IMR-90 (cell line): Measurements from ENCODE around the gene CENPT. TPM values are rescaled to one million over a fixed set of nuclear protein-coding genes. Genes with fewer than 3 reads are reported as not detected.

Source experiments
- ATAC-seq: fragments of 200-7000 bp; cut with Tn5 transposase; 2 replicates; pipeline ENCODE4 v1.9.1; 2020; ENCODE audit warnings: low read depth, mild to moderate bottlenecking, moderate library complexity
- BruUV-seq: library from RNA; stranded (reverse); fragments of 400-500 nt; replicated peaks from 2 replicates; lab custom pipeline; 2021; lab: Mats Ljungman, UMichigan
- CTCF ChIA-PET: fragments of 300-600 bp; formaldehyde crosslinking; extraction: SDS; loops from one replicate; lab custom pipeline; 2021; ENCODE audit warnings: antibody characterized with exemption; lab: Yijun Ruan, JAX
- POLR2A ChIA-PET: fragments of 300-600 bp; sonication (Branson Sonifier 250); formaldehyde crosslinking; loops from one replicate; lab custom pipeline; 2022; ENCODE audit warnings: antibody characterized with exemption; ENCODE audit not compliant: unreplicated experiment; lab: Charles Lee
- DNase-seq: peaks from one replicate; pipeline ENCODE4 v3.0.0; 2013
- H2AFZ ChIP-seq: replicated peaks from 2 replicates; pipeline ENCODE3; 2013; ENCODE audit warnings: low read length, mild to moderate bottlenecking; ENCODE audit not compliant: poor library complexity
- H2AK5ac ChIP-seq: 2 replicates; pipeline ENCODE4 v1.6.1; 2013; ENCODE audit warnings: low read depth, low read length, inconsistent platforms
- H2AK9ac ChIP-seq: replicated peaks from 2 replicates; pipeline ENCODE3; 2013; ENCODE audit warnings: mild to moderate bottlenecking, low read depth, low read length, moderate library complexity; ENCODE audit not compliant: poor library complexity
- H2BK120ac ChIP-seq: 2 replicates; pipeline ENCODE4 v1.6.1; 2013; ENCODE audit warnings: low read depth, low read length, inconsistent platforms
- H2BK15ac ChIP-seq: 3 replicates; pipeline ENCODE4 v1.6.1; 2013; ENCODE audit warnings: low read depth, low read length, inconsistent platforms
- H2BK20ac ChIP-seq: 2 replicates; pipeline ENCODE4 v1.6.1; 2013; ENCODE audit warnings: low read depth, mild to moderate bottlenecking, inconsistent platforms, low read length, moderate library complexity
- H2BK5ac ChIP-seq: 2 replicates; pipeline ENCODE4 v1.6.1; 2013; ENCODE audit warnings: mild to moderate bottlenecking, low read depth, low read length, inconsistent platforms; ENCODE audit not compliant: poor library complexity, severe bottlenecking
- H3K14ac ChIP-seq: replicated peaks from 2 replicates; pipeline ENCODE4 v1.6.1; 2013; ENCODE audit warnings: low read depth, low read length, inconsistent platforms
- H3K18ac ChIP-seq: 2 replicates; pipeline ENCODE4 v1.6.1; 2013; ENCODE audit warnings: low read depth, low read length, control low read depth
- H3K23ac ChIP-seq: 2 replicates; pipeline ENCODE4 v1.6.1; 2013; ENCODE audit warnings: low read depth, low read length, inconsistent platforms
- H3K27ac ChIP-seq: 2 replicates; pipeline ENCODE4 v1.5.1; 2013; ENCODE audit warnings: mild to moderate bottlenecking, control low read depth, low read length; ENCODE audit not compliant: insufficient read depth
- H3K27me3 ChIP-seq: 2 replicates; pipeline ENCODE4 v1.6.1; 2013; ENCODE audit warnings: low read length; ENCODE audit not compliant: control insufficient read depth, insufficient read depth
- H3K36me3 ChIP-seq: 2 replicates; pipeline ENCODE4 v1.6.1; 2013; ENCODE audit warnings: low read length, mixed read lengths; ENCODE audit not compliant: control insufficient read depth, insufficient read depth
- H3K4ac ChIP-seq: 2 replicates; pipeline ENCODE4 v1.6.1; 2013; ENCODE audit warnings: low read depth, low read length, inconsistent platforms
- H3K4me1 ChIP-seq: 2 replicates; pipeline ENCODE4 v1.6.1; 2013; ENCODE audit warnings: low read length, mixed read lengths; ENCODE audit not compliant: control insufficient read depth, insufficient read depth
- H3K4me2 ChIP-seq: 2 replicates; pipeline ENCODE4 v1.6.1; 2013; ENCODE audit warnings: low read depth, mild to moderate bottlenecking, control low read depth, low read length, moderate library complexity
- H3K4me3 ChIP-seq: 2 replicates; pipeline ENCODE4 v1.5.1; 2013; ENCODE audit warnings: low read depth, mild to moderate bottlenecking, control low read depth, low read length, moderate library complexity; ENCODE audit not compliant: insufficient read depth
- H3K56ac ChIP-seq: 2 replicates; pipeline ENCODE4 v1.6.1; 2013; ENCODE audit warnings: low read length, inconsistent platforms; ENCODE audit not compliant: insufficient read depth; ENCODE audit errors: extremely low read depth
- H3K79me1 ChIP-seq, 2 experiments: 2 replicates each; pipeline ENCODE4 v1.6.1; 2013; ENCODE audit warnings: low read length in 2 of 2, inconsistent platforms in 1 of 2, low read depth in 1 of 2
- H3K9ac ChIP-seq: 2 replicates; pipeline ENCODE4 v1.6.1; 2013; ENCODE audit warnings: low read depth, low read length, control low read depth
- H3K9me1 ChIP-seq: 2 replicates; pipeline ENCODE4 v1.6.1; 2013; ENCODE audit warnings: low read length, inconsistent platforms; ENCODE audit not compliant: insufficient read depth
- H3K9me3 ChIP-seq: 2 replicates; pipeline ENCODE4 v1.6.1; 2013; ENCODE audit warnings: low read length; ENCODE audit not compliant: control insufficient read depth, insufficient read depth
- H4K20me1 ChIP-seq: 2 replicates; pipeline ENCODE4 v1.6.1; 2013; ENCODE audit warnings: low read length, inconsistent platforms; ENCODE audit not compliant: insufficient read depth
- H4K5ac ChIP-seq: 2 replicates; pipeline ENCODE4 v1.6.1; 2013; ENCODE audit warnings: mild to moderate bottlenecking, low read depth, low read length, control low read depth
- H4K8ac ChIP-seq, 2 experiments: 2 replicates each; pipeline ENCODE4 v1.6.1; 2013; ENCODE audit warnings: low read depth in 2 of 2, low read length in 2 of 2, control low read depth in 1 of 2, inconsistent platforms in 1 of 2
- H4K91ac ChIP-seq: 2 replicates; pipeline ENCODE4 v1.6.1; 2013; ENCODE audit warnings: low read depth, low read length, inconsistent platforms; ENCODE audit not compliant: insufficient read depth
- BHLHE40 ChIP-seq: fragments of 150-350 bp; IDR thresholded peaks from 2 replicates; pipeline ENCODE4 v1.6.1; 2016; ENCODE audit warnings: mild to moderate bottlenecking, low read depth, low read length
- CHD1 ChIP-seq: IDR thresholded peaks from 2 replicates; pipeline ENCODE4 v1.6.1; 2012; ENCODE audit warnings: low read depth, low read length, improper control_type of control experiment
- MAFK ChIP-seq: IDR thresholded peaks from 2 replicates; pipeline ENCODE4 v1.6.1; 2012; ENCODE audit warnings: low read depth, low read length, improper control_type of control experiment
- MXI1 ChIP-seq: IDR thresholded peaks from 2 replicates; pipeline ENCODE4 v1.6.1; 2012; ENCODE audit warnings: low read depth, mild to moderate bottlenecking, low read length, moderate library complexity, borderline replicate concordance
- RFX5 ChIP-seq: IDR thresholded peaks from 2 replicates; pipeline ENCODE4 v1.8.0; 2012; ENCODE audit warnings: low read depth, mild to moderate bottlenecking, low read length, moderate library complexity
- USF2 ChIP-seq: fragments of 150-350 bp; IDR thresholded peaks from 2 replicates; pipeline ENCODE4 v1.6.1; 2017; ENCODE audit warnings: mild to moderate bottlenecking, antibody characterized with exemption, low read length, low read depth
- WGBS, 2 experiments: methylation state at CpG; one replicate each; pipeline versions ENCODE4 v1.1.5 to v1.1.7; 2013; ENCODE audit warnings: missing lambda C conversion rate in 2 of 2; ENCODE audit not compliant: insufficient read length in 1 of 2; ENCODE audit errors: extremely low coverage in 2 of 2; 5-methylcytosine and 5-hydroxymethylcytosine counted together
- dilution Hi-C: fragments of 300-500 bp; cut with HindIII; formaldehyde crosslinking; loops from one replicate; pipeline ENCODE4 v1.14.3; 2018; ENCODE audit warnings: low sequenced_read_pairs; ENCODE audit not compliant: unreplicated experiment
- in situ Hi-C: fragments of 300-500 bp; cut with MboI; formaldehyde crosslinking; loops from 3 replicates; pipeline ENCODE4 v1.14.3; 2019; ENCODE audit warnings: low sequenced_read_pairs, inconsistent platforms, mixed read lengths
- intact Hi-C: fragments of 100-400 bp; cut with micrococcal nuclease; formaldehyde crosslinking; loops from 2 replicates; pipeline ENCODE4 v1.10.0; 2022
- polyA plus RNA-seq, 3 experiments: library from polyadenylated mRNA; depleted of rRNA; stranded (reverse); fragments of >200 nt; gene quantifications; 2 replicates each; pipeline ENCODE4 v1.2.3, GENCODE V29; 2012; ENCODE audit warnings: low replicate concordance in 1 of 3
- total RNA-seq: library from RNA; depleted of rRNA; stranded (reverse); fragments of >200 nt; gene quantifications from 2 replicates; pipeline ENCODE4 v1.2.3, GENCODE V29; 2012
- TF ChIP-seq, protein P1 (sequence below): fragments of 150-350 bp; IDR thresholded peaks from 2 replicates; pipeline ENCODE4 v1.6.1; 2016; ENCODE audit warnings: low read depth, mild to moderate bottlenecking, low read length, moderate library complexity, borderline replicate concordance

The CENPT gene
- total and polyA plus RNA-seq, 2 of the 4 experiments (the other 2 are of a cell fraction): 33.3 to 83.1 TPM

- Histone ChIP-seq H3K4me1 (peaks cover 13% of the 10 kb centered on the region), H2BK20ac (peak overlapping the region; percentile 4; the same call in 1 of the 2 replicates), H4K20me1 (peaks cover 38% of the 10 kb centered on the region), H3K4me2 (peak overlapping the region; percentile 96), H3K9me1 (peaks cover 21% of the 10 kb centered on the region), H2AFZ (no peak overlapping the region), H4K8ac (peak overlapping the region; percentile 83 to 95), H4K91ac (peak overlapping the region; percentile 17; the same call in 1 of the 2 replicates), H2BK120ac (peak overlapping the region; percentile 76; the same call in 1 of the 2 replicates), H3K27ac (peak overlapping the region; percentile 98; the same call in 1 of the 2 replicates), H3K9ac (peak overlapping the region; percentile 94), H3K14ac (peak overlapping the region; percentile 88), H3K9me3 (no peaks in the 10 kb centered on the region), H3K18ac (0 out of 2 replicates have a peak overlapping the region, but pooled peaks have one; percentile 91), H2BK15ac (peak overlapping the region; percentile 12; the same call in 1 of the 3 replicates), H3K27me3 (no peaks in the 10 kb centered on the region), H3K36me3 (0 out of 2 replicates have a peak, but pooled peaks cover 2% of the 10 kb centered on the region), H2BK5ac (peak overlapping the region; percentile 91), H3K4me3 (peak overlapping the region; percentile 53; the same call in 1 of the 2 replicates), H2AK9ac (peak overlapping the region; percentile 93), H3K4ac (peak overlapping the region; percentile 92), H2AK5ac (peak overlapping the region; percentile 83), H3K56ac (peak overlapping the region; percentile 76), H4K5ac (peak overlapping the region; percentile 98), H3K79me1 (peaks cover 24 to 66% of the 10 kb centered on the region in 2 experiments), H3K23ac (peak overlapping the region; percentile 96)
- intact Hi-C loops: loop anchor here (2.0 kb wide), 1 partner anchor 27 kb away; the partner anchor contains the start of gene EDC4
- ATAC-seq: no peak
- dilution Hi-C loops: no loop called here
- CTCF ChIA-PET: interaction anchor here (0.8 to 0.9 kb wide), 2 partner anchors 29 to 97 kb away, joined by 3 to 4 read pairs; no protein-coding TSS in a partner anchor
- no peak for TF ChIP-seq MAFK
- TF ChIP-seq MXI1: no peak
- no peak for TF ChIP-seq RFX5
- TF ChIP-seq, protein P1, sequence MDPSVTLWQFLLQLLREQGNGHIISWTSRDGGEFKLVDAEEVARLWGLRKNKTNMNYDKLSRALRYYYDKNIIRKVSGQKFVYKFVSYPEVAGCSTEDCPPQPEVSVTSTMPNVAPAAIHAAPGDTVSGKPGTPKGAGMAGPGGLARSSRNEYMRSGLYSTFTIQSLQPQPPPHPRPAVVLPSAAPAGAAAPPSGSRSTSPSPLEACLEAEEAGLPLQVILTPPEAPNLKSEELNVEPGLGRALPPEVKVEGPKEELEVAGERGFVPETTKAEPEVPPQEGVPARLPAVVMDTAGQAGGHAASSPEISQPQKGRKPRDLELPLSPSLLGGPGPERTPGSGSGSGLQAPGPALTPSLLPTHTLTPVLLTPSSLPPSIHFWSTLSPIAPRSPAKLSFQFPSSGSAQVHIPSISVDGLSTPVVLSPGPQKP: no peak
- no peak for TF ChIP-seq USF2
- TF ChIP-seq CHD1: no peak
- no peak for TF ChIP-seq BHLHE40
- BruUV-seq: no TSS peak
- in situ Hi-C loops: no loop called here
- 84% methylated on average over 5 of the region's 5 CpGs; no CpG with 5 or more reads in 1 of the 2 experiments for WGBS, 2 experiments
- DNase-seq: no peak
- POLR2A ChIA-PET: no interaction called here
These were observed 2.0 kb downstream of the CENPT start for GRCh38 chr16:67845291-67846062.
